K562 (cell line): ENCODE measurements around the gene PMPCA. TPM values are rescaled to one million over a fixed set of nuclear protein-coding genes. Genes with fewer than 3 reads are reported as not detected.
A peak's percentile ranks its signal among the peaks of the same experiment; 100 is the strongest.

ENCODE experiments used
- ATAC-seq: fragments of 200-7000 bp; cut with Tn5 transposase; 3 replicates; pipeline ENCODE4 v1.9.1; 2020; ENCODE audit warnings: moderate library complexity
- BruUV-seq: library from RNA; stranded (reverse); fragments of 400-500 nt; replicated peaks from 2 replicates; lab custom pipeline; 2021; lab: Mats Ljungman, UMichigan
- CTCF ChIA-PET: fragments of 300-600 bp; formaldehyde crosslinking; extraction: SDS; loops from one replicate; lab custom pipeline; 2021; ENCODE audit warnings: low intra/inter-chr PET ratio; lab: Yijun Ruan, JAX
- POLR2A ChIA-PET: fragments of 300-600, 350-650 bp; sonication (Branson Sonifier 250); formaldehyde crosslinking; extraction: SDS; loops from one replicate; lab custom pipeline; 2021; ENCODE audit warnings: antibody characterized with exemption, inconsistent platforms; lab: Yijun Ruan, JAX
- DNase-seq, 4 experiments: peaks; one replicate each; pipeline versions ENCODE4 v3.0.0 to v3.0.0-alpha.2; 2011 to 2018; ENCODE audit warnings: low spot score in 3 of 4, mixed read lengths in 3 of 4; ENCODE audit errors: extremely low read depth in 1 of 4
- FAIRE-seq: peaks from 2 replicates; lab custom pipeline; 2011; peaks lifted over from hg19 to GRCh38; lab: Jason Lieb, UNC
- H2AFZ ChIP-seq: 2 replicates; pipeline ENCODE4 v1.6.0; 2011; ENCODE audit warnings: low read depth, low read length, control low read depth, inconsistent platforms
- H3K27ac ChIP-seq: fragments of 200-600 bp; 3 replicates; pipeline ENCODE4 v1.8.0; 2011; ENCODE audit warnings: low read depth, mild to moderate bottlenecking, control low read depth, inconsistent platforms, low read length, moderate library complexity, mixed read lengths; ENCODE audit errors: extremely low read depth
- H3K27me3 ChIP-seq, 2 experiments: fragments of 300-600 bp in 1 of 2; 2 replicates in 1 of 2; 3 replicates in 1 of 2; pipeline versions ENCODE4 v1.6.0 to v1.8.0; 2011; ENCODE audit warnings: inconsistent platforms in 2 of 2, low read length in 2 of 2, mild to moderate bottlenecking in 1 of 2, mixed read lengths in 1 of 2, moderate library complexity in 1 of 2; ENCODE audit not compliant: control insufficient read depth in 2 of 2, insufficient read depth in 2 of 2
- H3K36me3 ChIP-seq: fragments of 300-600 bp; 3 replicates; pipeline ENCODE4 v1.8.0; 2011; ENCODE audit warnings: mild to moderate bottlenecking, low read length, inconsistent platforms; ENCODE audit not compliant: control insufficient read depth, insufficient read depth
- H3K4me1 ChIP-seq, 2 experiments: fragments of 200-600 bp in 1 of 2; replicated peaks in 1 of 2; 2 replicates in 1 of 2; 3 replicates in 1 of 2; pipeline versions ENCODE4 v1.5.1 to v1.8.0; 2011; ENCODE audit warnings: inconsistent platforms in 2 of 2, low read length in 2 of 2, mild to moderate bottlenecking in 1 of 2, mixed read lengths in 1 of 2, moderate library complexity in 1 of 2; ENCODE audit not compliant: control insufficient read depth in 2 of 2, insufficient read depth in 2 of 2
- H3K4me2 ChIP-seq: 2 replicates; pipeline ENCODE4 v1.6.1; 2011; ENCODE audit warnings: low read length, control low read depth, inconsistent platforms, mixed read lengths; ENCODE audit not compliant: insufficient read depth
- H3K4me3 ChIP-seq: fragments of 200-600 bp; sonication (generic), shearing (Covaris generic); 2 replicates; pipeline ENCODE4 v1.5.1; 2016; ENCODE audit warnings: control low read depth, inconsistent platforms
- H3K79me2 ChIP-seq: fragments of 200-600 bp; 3 replicates; pipeline ENCODE4 v1.8.0; 2011; ENCODE audit warnings: low read length, inconsistent platforms; ENCODE audit not compliant: control insufficient read depth, insufficient read depth
- H3K9ac ChIP-seq, 2 experiments: 2 replicates each; pipeline versions ENCODE4 v1.6.0 to v1.6.1; 2011; ENCODE audit warnings: low read depth in 2 of 2, low read length in 2 of 2, control low read depth in 1 of 2, inconsistent platforms in 1 of 2, mild to moderate bottlenecking in 1 of 2, mixed read lengths in 1 of 2; ENCODE audit not compliant: insufficient read depth in 1 of 2
- H3K9me1 ChIP-seq: one replicate; pipeline ENCODE4 v1.6.0; 2011; ENCODE audit warnings: inconsistent platforms, mild to moderate bottlenecking, low read length, moderate library complexity; ENCODE audit not compliant: control insufficient read depth, insufficient read depth
- H3K9me3 ChIP-seq: replicated peaks from 2 replicates; pipeline ENCODE4 v1.5.1; 2011; ENCODE audit warnings: low read depth, low read length, inconsistent platforms; ENCODE audit not compliant: control insufficient read depth, insufficient read depth
- H4K20me1 ChIP-seq: replicated peaks from 2 replicates; pipeline ENCODE4 v1.6.1; 2011; ENCODE audit warnings: low read length, inconsistent platforms, mixed read lengths; ENCODE audit not compliant: control insufficient read depth, insufficient read depth
- POLR2G ChIP-seq: fragments of 200-400 bp; formaldehyde crosslinking; IDR thresholded peaks from 2 replicates; pipeline ENCODE4 v1.6.1; 2017; ENCODE audit warnings: low read depth, mild to moderate bottlenecking, antibody characterized with exemption, low read length, moderate library complexity
- RFX5 ChIP-seq: IDR thresholded peaks from 2 replicates; pipeline ENCODE4 v1.6.1; 2011; ENCODE audit warnings: low read depth, mild to moderate bottlenecking, improper control_type of control experiment, low read length
- ZKSCAN3 ChIP-seq: fragments of 250-450 bp; sonication (Bioruptor Pico); IDR thresholded peaks from 2 replicates; pipeline ENCODE4 v1.4.0; 2020
- ZNF274 ChIP-seq: IDR thresholded peaks from 2 replicates; pipeline ENCODE4 v1.6.1; 2011; ENCODE audit warnings: low read depth, mild to moderate bottlenecking, low read length, moderate library complexity, borderline replicate concordance
- WGBS: fragments of 100-300 bp; shearing (Covaris generic); methylation state at CpG from one replicate; pipeline ENCODE4 v1.1.6; 2016; ENCODE audit warnings: low coverage, mixed read lengths; ENCODE audit not compliant: insufficient coverage; ENCODE audit errors: missing lambda C conversion rate; 5-methylcytosine and 5-hydroxymethylcytosine counted together
- in situ Hi-C: fragments of 300-500 bp; cut with MboI; formaldehyde crosslinking; loops from 4 replicates; pipeline ENCODE4 v1.15.0; 2018; ENCODE audit warnings: inconsistent platforms, mixed read lengths
- intact Hi-C: fragments of 100-400 bp; cut with micrococcal nuclease; formaldehyde crosslinking; loops from 2 replicates; pipeline ENCODE4 v1.14.2; 2022
- polyA plus RNA-seq, 8 experiments: library from polyadenylated mRNA; depleted of rRNA in 4 of 8; stranded (reverse) in 5 of 8; unstranded in 3 of 8; fragments of >200 nt; fragmentation: Nextera tagmentation in 2 of 8; fragmentation: Illumina TruSeq in 1 of 8; extraction: Ambion mirVana in 2 of 8; extraction: Trizol in 1 of 8; gene quantifications; 2 replicates each; pipeline versions ENCODE4 v1.2.1 to v1.2.3, GENCODE V29; 2011 to 2014; ENCODE audit warnings: inconsistent platforms in 1 of 8, missing spikeins in 1 of 8
- total RNA-seq, 7 experiments: library from RNA; depleted of rRNA in 6 of 7; stranded (reverse); fragments of >200 nt in 6 of 7; fragmentation: Illumina TruSeq in 2 of 7; extraction: Trizol in 2 of 7; gene quantifications; 2 replicates each; pipeline versions ENCODE4 v1.2.1 to v1.2.3, GENCODE V29; 2011 to 2021; ENCODE audit warnings: low replicate concordance in 1 of 7
- TF ChIP-seq, protein P1 (sequence below): fragments of 450-650 bp; IDR thresholded peaks from 2 replicates; pipeline ENCODE4 v1.6.1; 2016; ENCODE audit warnings: missing biosample characterization, missing genetic modification characterization
- TF ChIP-seq, protein P2 (sequence below): fragments of 450-650 bp; formaldehyde crosslinking; IDR thresholded peaks from 2 replicates; pipeline ENCODE4 v1.4.0; 2022; ENCODE audit warnings: missing genetic modification characterization

PMPCA gene
- total and polyA plus RNA-seq, 9 of the 15 experiments (the other 6 are each of a cell fraction or from before 2014, with no cell fraction given), result 23.9 to 143 (median 86.6) TPM

DNA sequence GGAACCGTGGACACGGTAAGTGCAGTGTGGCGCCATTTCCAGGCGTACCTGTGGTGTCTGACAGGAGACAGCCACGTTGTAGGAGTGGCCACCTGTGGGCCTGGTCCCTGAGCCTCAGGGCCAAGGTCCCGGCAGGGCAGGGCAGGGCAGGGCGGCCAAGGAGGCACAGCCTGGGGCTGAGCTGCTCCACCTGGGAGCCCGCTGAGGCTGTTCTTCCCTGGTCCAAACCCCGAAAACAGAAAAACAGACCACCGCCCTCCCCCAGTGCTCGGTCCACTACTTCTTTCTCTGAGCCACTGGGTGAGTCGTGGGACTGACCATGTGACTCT lies 8.6 kb downstream of the PMPCA start:
- H3K9me1 ChIP-seq, result no peaks in the 10 kb centered on the region
- peaks cover 0 to 15% of the 10 kb centered on the region in 2 experiments; a peak in 2 of 5 replicates for H3K4me1 ChIP-seq
- ChIA-PET CTCF (no interaction called here), POLR2A (interaction anchor here (0.8 to 1.6 kb wide), 4 partner anchors 8 to 34 kb away, joined by 3 to 6 read pairs (median 4); no protein-coding TSS in a partner anchor)
- in situ Hi-C loops (no loop called here), intact Hi-C loops (no loop called here)
- H4K20me1 ChIP-seq, result no peaks in the 10 kb centered on the region
- no peak overlapping the region for H3K4me3 ChIP-seq
- no peak for TF ChIP-seq RFX5
- TF ChIP-seq POLR2G, result 0 out of 2 replicates have a peak, but pooled peaks have one; percentile 24
- TF ChIP-seq ZNF274, result no peak
- TF ChIP-seq, protein P1, sequence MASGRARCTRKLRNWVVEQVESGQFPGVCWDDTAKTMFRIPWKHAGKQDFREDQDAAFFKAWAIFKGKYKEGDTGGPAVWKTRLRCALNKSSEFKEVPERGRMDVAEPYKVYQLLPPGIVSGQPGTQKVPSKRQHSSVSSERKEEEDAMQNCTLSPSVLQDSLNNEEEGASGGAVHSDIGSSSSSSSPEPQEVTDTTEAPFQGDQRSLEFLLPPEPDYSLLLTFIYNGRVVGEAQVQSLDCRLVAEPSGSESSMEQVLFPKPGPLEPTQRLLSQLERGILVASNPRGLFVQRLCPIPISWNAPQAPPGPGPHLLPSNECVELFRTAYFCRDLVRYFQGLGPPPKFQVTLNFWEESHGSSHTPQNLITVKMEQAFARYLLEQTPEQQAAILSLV (tag), result no peak
- TF ChIP-seq, protein P2, sequence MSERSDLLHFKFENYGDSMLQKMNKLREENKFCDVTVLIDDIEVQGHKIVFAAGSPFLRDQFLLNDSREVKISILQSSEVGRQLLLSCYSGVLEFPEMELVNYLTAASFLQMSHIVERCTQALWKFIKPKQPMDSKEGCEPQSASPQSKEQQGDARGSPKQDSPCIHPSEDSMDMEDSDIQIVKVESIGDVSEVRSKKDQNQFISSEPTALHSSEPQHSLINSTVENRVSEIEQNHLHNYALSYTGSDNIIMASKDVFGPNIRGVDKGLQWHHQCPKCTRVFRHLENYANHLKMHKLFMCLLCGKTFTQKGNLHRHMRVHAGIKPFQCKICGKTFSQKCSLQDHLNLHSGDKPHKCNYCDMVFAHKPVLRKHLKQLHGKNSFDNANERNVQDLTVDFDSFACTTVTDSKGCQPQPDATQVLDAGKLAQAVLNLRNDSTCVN (CRISPR knock-in tag), result no peak
- no peak for TF ChIP-seq ZKSCAN3
- FAIRE-seq (no peak), DNase-seq (no peak), ATAC-seq (no peak)
- peaks cover 6% of the 10 kb centered on the region; the same call in 2 of the 3 replicates for H3K79me2 ChIP-seq
- H3K4me2 ChIP-seq, result no peak overlapping the region
- H3K36me3 ChIP-seq, result peaks cover 96% of the 10 kb centered on the region
- H3K27ac ChIP-seq, result no peak overlapping the region
- no peak overlapping the region for H2AFZ ChIP-seq
- H3K9ac ChIP-seq, result no peak overlapping the region
- no TSS peak for BruUV-seq
- H3K27me3 ChIP-seq, result no peaks in the 10 kb centered on the region
- 96% methylated on average over 11 of the region's 12 CpGs for WGBS
- H3K9me3 ChIP-seq, result no peaks in the 10 kb centered on the region; the same call in 1 of the 2 replicates
